ENCODE data around the gene PAX1. TPM values are rescaled to one million over a fixed set of nuclear protein-coding genes. Genes with fewer than 3 reads are reported as not detected.

Gene PAX1
- total and polyA plus RNA-seq, 2 of the 8 experiments (the other 6 are each of a cell fraction or from before 2014, with no cell fraction given) = not detected

GRCh38 chr20:21677781-21678180 is 27.7 kb upstream of the PAX1 start:
- H3K9me3 ChIP-seq (ENCODE audit: insufficient read depth in 2 of 2, low read depth in 1 of 2, low read length in 1 of 2) = no peaks in the 10 kb centered on the region
- H4K20me1 ChIP-seq (replicated peaks in 1 of 2; ENCODE audit: control insufficient read depth in 1 of 2, insufficient read depth in 2 of 2, low read length in 2 of 2) = no peaks in the 10 kb centered on the region
- H3K23ac ChIP-seq (ENCODE audit: insufficient read length) = no peak overlapping the region
- FAIRE-seq (no peak), DNase-seq (ENCODE audit: low read depth in 1 of 2, low spot score in 2 of 2) (no peak)
- H3K79me2 ChIP-seq (ENCODE audit: control insufficient read depth in 1 of 2, insufficient read depth in 2 of 2, low read length in 2 of 2) = no peaks in the 10 kb centered on the region
- H3K18ac ChIP-seq (ENCODE audit: extremely low read depth, low read length) = no peak overlapping the region
- H3K27ac ChIP-seq (ENCODE audit: low read depth, low read length) = no peak overlapping the region
- no peak overlapping the region for H3K14ac ChIP-seq (ENCODE audit: insufficient read length)
- H4K91ac ChIP-seq (replicated peaks; ENCODE audit: insufficient read length, low read length) = no peak overlapping the region
- H3K23me2 ChIP-seq (ENCODE audit: low read depth, low read length) = no peaks in the 10 kb centered on the region
- no peak for TF ChIP-seq POLR2AphosphoS5 (IDR thresholded peaks at IDR 0.05; ENCODE audit: low read depth, low read length)
- TF ChIP-seq POU5F1 (IDR thresholded peaks at IDR 0.05; ENCODE audit: low read depth, low read length) = no peak
- no peak for TF ChIP-seq SUZ12 (IDR thresholded peaks at IDR 0.05; ENCODE audit: low read length)
- no peak for TF ChIP-seq CEBPB (IDR thresholded peaks at IDR 0.05; ENCODE audit: low read depth, low read length)
- TF ChIP-seq EZH2 (IDR thresholded peaks at IDR 0.05; ENCODE audit: low read depth, low read length, severe bottlenecking) = no peak
- TF ChIP-seq CTCF (IDR thresholded peaks at IDR 0.05; ENCODE audit: control extremely low read depth in 1 of 3, insufficient read depth in 1 of 3, low read depth in 1 of 3, low read length in 3 of 3) = no peak
- no peak for TF ChIP-seq CREB1 (IDR thresholded peaks at IDR 0.05)
- no peak for TF ChIP-seq CHD1 (IDR thresholded peaks at IDR 0.05; ENCODE audit: low read depth, low read length)
- no peak for TF ChIP-seq SRF (IDR thresholded peaks at IDR 0.05; ENCODE audit: low read depth, low read length)
- TF ChIP-seq ASH2L (IDR thresholded peaks at IDR 0.05; ENCODE audit: low read length) = no peak
- no peak for TF ChIP-seq BCL11A (IDR thresholded peaks at IDR 0.05; ENCODE audit: low read depth in 2 of 2, low read length in 2 of 2)
- CTCF ChIA-PET (ENCODE audit: partially characterized antibody) = interaction anchor here (1.6 to 2.7 kb wide), 3 partner anchors 10 to 17 kb away, joined by 5 to 9 read pairs (median 5); no protein-coding TSS in a partner anchor
- no peak overlapping the region for H2BK15ac ChIP-seq (ENCODE audit: low read length)
- no peak overlapping the region for H2AFZ ChIP-seq (ENCODE audit: low read length)
- H4K5ac ChIP-seq (ENCODE audit: insufficient read length, low read depth, low read length) = no peak overlapping the region
- no peak overlapping the region for H3K4me2 ChIP-seq (ENCODE audit: insufficient read depth in 1 of 2, low read depth in 2 of 2, low read length in 2 of 2)
- no peak overlapping the region for H3K4ac ChIP-seq (replicated peaks; ENCODE audit: insufficient read length, low read depth, low read length)
- H3K4me3 ChIP-seq (ENCODE audit: extremely low read depth in 1 of 4, insufficient read depth in 2 of 4, low read depth in 3 of 4, low read length in 4 of 4) = no peak overlapping the region
- no peak overlapping the region for H2BK120ac ChIP-seq (replicated peaks; ENCODE audit: low read depth, low read length)
- H3K36me3 ChIP-seq (ENCODE audit: control insufficient read depth in 2 of 4, insufficient read depth in 4 of 4, low read length in 3 of 4) = no peaks in the 10 kb centered on the region
- H4K8ac ChIP-seq (ENCODE audit: extremely low read depth, insufficient read depth, low read length) = no peak overlapping the region
- WGBS, 2 experiments (ENCODE audit: extremely low coverage in 1 of 2, insufficient coverage in 1 of 2, insufficient read length in 1 of 2, insufficient replicate concordance in 2 of 2, low coverage in 1 of 2, low lambda C conversion rate in 2 of 2, missing lambda C conversion rate in 1 of 2) = 79 to 100% methylated on average over 1 to 3 of the region's 3 CpGs
- no peaks in the 10 kb centered on the region for H3K79me1 ChIP-seq (ENCODE audit: low read depth, low read length)
- no peak overlapping the region for H2BK12ac ChIP-seq (ENCODE audit: low read depth, low read length)
- POLR2A ChIA-PET (ENCODE audit: partially characterized antibody) = no interaction called here
- no peaks in the 10 kb centered on the region for H3K27me3 ChIP-seq (replicated peaks in 1 of 4; ENCODE audit: control insufficient read depth in 3 of 4, extremely low read depth in 1 of 4, insufficient read depth in 3 of 4, low read length in 3 of 4)
- H3K4me1 ChIP-seq (replicated peaks in 1 of 4; ENCODE audit: control insufficient read depth in 3 of 4, insufficient read depth in 4 of 4, low read length in 3 of 4) = no peaks in the 10 kb centered on the region
- H2AK5ac ChIP-seq (ENCODE audit: low read depth, low read length) = no peak overlapping the region
- no peak overlapping the region for H2BK5ac ChIP-seq (ENCODE audit: low read depth, low read length)
- no peak overlapping the region for H2BK20ac ChIP-seq (ENCODE audit: low read length)
- H3K56ac ChIP-seq (replicated peaks; ENCODE audit: insufficient read length, low read depth, low read length) = no peak overlapping the region
- H3K9ac ChIP-seq (replicated peaks in 1 of 4; ENCODE audit: extremely low read depth in 1 of 4, low read depth in 3 of 4, low read length in 3 of 4) = no peak overlapping the region
